GM13977 (cell line): ENCODE results near the gene PHF21A.
A peak's percentile ranks its signal among the peaks of the same experiment; 100 is the strongest.

Source experiments
- DNase-seq: peaks from one replicate; pipeline ENCODE4 v3.0.0; 2012; ENCODE audit warnings: low spot score
- in situ Hi-C: fragments of 300-500 bp; cut with MboI; formaldehyde crosslinking; loops from one replicate; pipeline ENCODE4 v1.12.0; 2022; ENCODE audit warnings: low sequenced_read_pairs, low pct_unique_long_range_greater_than_20kb, mixed read lengths, inconsistent platforms; ENCODE audit not compliant: unreplicated experiment
- TF ChIP-seq, protein P1 (sequence below): IDR thresholded peaks from 2 replicates; pipeline ENCODE4 v1.5.1; 2012; ENCODE audit warnings: mild to moderate bottlenecking, control low read depth; ENCODE audit not compliant: insufficient read depth; ENCODE audit errors: extremely low read depth, missing control alignments

Gene PHF21A

DNA sequence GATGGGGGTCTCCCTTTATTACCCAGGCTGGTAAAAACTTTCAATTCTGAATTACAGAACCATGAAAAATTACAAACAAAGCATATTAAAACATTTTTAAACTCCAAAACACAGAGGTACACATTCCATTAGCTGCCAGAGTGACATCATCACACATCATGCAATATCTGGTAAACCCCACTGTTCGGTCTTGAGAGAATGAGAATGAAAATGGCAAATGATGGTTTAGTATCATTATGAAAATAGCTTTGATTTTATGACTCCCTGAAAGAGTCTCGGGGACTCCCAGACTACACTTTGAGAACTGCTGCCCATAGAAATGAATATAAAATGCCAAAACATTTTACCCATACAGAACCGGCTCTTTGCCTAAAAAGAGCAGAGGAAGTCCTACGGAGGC, 180.0 kb downstream of the PHF21A start:
- in situ Hi-C loops = no loop called here
- TF ChIP-seq, protein P1, sequence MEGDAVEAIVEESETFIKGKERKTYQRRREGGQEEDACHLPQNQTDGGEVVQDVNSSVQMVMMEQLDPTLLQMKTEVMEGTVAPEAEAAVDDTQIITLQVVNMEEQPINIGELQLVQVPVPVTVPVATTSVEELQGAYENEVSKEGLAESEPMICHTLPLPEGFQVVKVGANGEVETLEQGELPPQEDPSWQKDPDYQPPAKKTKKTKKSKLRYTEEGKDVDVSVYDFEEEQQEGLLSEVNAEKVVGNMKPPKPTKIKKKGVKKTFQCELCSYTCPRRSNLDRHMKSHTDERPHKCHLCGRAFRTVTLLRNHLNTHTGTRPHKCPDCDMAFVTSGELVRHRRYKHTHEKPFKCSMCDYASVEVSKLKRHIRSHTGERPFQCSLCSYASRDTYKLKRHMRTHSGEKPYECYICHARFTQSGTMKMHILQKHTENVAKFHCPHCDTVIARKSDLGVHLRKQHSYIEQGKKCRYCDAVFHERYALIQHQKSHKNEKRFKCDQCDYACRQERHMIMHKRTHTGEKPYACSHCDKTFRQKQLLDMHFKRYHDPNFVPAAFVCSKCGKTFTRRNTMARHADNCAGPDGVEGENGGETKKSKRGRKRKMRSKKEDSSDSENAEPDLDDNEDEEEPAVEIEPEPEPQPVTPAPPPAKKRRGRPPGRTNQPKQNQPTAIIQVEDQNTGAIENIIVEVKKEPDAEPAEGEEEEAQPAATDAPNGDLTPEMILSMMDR = no peak
- DNase-seq = peak; percentile 16

DNA sequence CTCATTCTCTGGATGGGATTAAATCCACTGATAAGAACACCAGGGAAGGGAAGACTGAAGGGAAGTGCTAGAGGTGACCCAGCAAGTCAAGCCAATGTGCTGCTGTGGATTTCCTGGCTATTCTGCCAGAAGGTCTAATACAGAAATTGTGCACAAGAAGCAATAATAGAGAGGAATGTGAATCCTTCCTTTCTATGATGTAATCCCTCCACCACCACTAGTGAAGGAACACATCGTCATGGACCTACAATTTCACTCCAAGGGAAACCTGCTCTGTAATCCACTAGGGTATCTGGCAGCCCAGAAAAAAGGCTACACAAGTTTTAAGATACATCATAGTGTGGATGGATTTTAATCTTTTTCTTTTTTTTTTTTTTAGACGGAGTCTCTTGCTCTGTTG, 181.4 kb downstream of the PHF21A start:
- in situ Hi-C loops = no loop called here
- TF ChIP-seq, protein P1 = no peak
- no peak for DNase-seq

DNA sequence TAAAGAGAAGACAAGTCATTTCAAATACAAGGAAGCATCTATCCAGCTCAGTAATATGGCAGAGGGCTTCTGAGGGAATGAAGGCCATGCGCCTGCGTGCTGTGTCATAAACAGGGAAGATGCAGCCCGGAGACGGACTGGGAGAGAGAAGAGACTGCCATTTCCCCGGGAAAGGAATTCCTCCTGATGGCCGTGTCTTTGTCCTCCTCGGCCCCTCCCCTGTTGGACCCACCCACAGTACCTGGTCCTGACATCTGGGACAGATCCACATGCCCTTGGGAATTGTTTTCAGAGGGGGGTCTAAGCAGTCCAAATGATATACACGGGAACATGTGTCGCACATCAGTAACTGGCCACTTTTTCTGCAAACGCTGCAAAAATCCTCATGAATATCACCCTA, 183.3 kb downstream of the PHF21A start:
- in situ Hi-C loops = no loop called here
- DNase-seq = no peak
- TF ChIP-seq, protein P1 = no peak

DNA sequence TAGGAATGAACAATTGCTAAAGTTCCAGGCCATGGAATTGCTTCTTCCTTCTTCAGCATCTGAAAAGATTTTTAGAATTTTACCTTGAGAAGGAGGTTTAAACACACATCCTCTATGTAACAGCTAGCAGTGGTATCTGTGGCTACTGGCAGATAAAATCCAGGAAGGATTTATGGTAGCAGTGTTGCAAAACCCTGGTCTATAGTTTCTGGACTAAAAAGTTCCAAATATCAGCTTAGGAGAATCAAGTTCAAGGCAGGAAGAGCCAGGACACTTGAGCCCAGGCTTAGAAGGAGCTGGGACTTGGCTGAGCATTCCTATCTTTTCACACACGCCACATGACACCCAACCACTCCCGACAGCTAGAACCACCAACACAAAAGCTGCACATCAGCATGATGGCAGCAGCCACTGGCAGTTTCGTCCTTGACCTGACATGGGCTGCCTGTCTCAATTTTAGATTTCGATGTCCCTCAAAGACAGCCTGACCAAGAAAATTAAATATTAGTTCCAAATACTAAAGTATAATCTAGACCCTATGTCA, 184.7 kb downstream of the PHF21A start:
- no peak for DNase-seq
- in situ Hi-C loops = no loop called here
- TF ChIP-seq, protein P1 = no peak

DNA sequence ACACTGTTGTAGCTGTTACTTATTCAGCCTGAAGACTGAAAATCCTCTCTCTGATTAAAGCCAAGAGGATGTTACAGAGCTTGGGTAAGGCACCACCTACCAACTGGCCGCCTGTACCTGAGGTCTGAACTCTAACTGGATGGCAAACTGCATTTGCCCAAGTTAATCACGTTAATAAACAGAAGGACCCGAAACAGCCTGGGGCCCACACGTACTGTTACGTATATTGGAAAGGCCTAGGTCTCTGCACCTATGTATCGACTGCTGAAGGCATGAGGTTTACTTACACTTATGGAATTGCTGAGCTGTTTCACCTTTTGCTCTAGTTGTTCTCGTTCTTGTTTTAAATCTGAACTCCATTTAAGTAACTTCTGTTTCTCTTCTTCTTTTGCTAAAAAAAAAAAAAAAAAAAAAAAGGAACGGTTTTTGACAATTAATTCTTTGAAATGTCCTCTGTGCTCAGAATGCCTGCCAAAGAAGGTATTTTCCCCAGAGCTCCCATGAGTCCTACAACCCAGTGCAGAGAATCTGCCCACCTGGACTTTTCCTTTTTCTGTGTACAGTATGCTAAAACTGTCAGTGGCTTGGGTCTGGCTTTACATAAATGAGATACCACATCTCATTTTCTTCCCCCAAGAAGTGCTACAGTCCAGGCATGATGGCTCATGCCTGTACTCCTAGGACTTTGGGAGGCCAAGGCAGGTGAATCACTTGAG, 185.7 kb downstream of the PHF21A start:
- TF ChIP-seq, protein P1 = no peak
- no peak for DNase-seq
- in situ Hi-C loops = no loop called here

DNA sequence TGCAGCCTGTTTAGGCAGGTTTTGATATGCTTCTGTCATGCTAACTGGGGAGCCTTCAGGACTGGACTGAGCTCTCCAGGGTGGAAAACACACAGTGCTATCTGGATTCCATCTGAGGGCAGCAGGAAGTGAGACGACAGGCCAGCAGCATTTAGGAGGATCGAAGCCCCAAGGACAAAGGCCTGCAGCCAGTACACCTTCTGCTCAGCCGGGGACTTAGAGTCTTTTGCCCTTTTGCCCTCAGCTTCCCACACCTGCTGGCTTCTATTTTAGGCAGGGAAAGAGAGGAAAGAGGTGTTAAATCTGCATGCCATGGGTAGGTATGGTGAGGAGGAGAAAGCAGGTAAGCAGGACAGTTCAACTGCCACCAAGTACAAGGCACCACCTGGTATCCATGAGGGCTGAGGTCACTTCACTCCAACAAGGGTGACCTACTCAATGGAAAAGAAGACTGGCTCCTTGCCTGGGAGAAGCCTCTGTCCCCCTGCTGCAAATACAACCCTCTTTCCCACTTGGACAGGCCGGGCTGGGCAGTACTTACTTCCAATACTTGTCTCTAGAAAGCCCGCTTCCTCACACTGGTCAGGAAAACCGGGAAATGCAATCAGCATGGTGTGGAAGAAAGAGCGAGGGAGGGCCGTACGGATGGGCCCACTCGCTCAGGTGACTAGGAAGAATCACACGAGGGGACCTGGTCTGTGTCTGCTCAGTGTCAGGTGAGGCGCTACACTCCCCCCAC, 186.5 kb downstream of the PHF21A start:
- in situ Hi-C loops = no loop called here
- no peak for DNase-seq
- TF ChIP-seq, protein P1 = no peak
